NCI-H2029 treated with DMSO at 0.1 percent for 48 hours (cell line): Measurements from ENCODE around the gene AQP12A.
"Not testable (repeated sequence)": the region's sequence is repeated elsewhere in the genome, so short reads cannot be mapped to it uniquely, and the experiment has no call there.

Experiments
- DNase-seq: peaks from one replicate; lab custom pipeline; 2025; lab: John Stamatoyannopoulos, UW

The AQP12A gene

GRCh38 chr2:240691631-240692420, at the start of gene AQP12A:
Gene AQP12A (plus strand): TSS chr2:240691866. CDS start chr2:240691914, 48 bp downstream.
- DNase-seq: not testable (repeated sequence)

- no peak for DNase-seq
Measured at GRCh38 chr2:240642061-240642805, 49.4 kb upstream of the AQP12A start.

- no peak for DNase-seq
Measured at GRCh38 chr2:240642806-240643092, 48.9 kb upstream of the AQP12A start.

GRCh38 chr2:240643093-240643810, 48.4 kb upstream of the AQP12A start:
- no peak for DNase-seq

GRCh38 chr2:240643811-240644150, 47.9 kb upstream of the AQP12A start:
- DNase-seq: no peak

GRCh38 chr2:240644171-240644651, 47.5 kb upstream of the AQP12A start:
- no peak for DNase-seq

- DNase-seq: no peak
Measured at GRCh38 chr2:240644859-240645301, 46.8 kb upstream of the AQP12A start.

- no peak for DNase-seq
Measured at GRCh38 chr2:240645346-240645745, 46.3 kb upstream of the AQP12A start.

GRCh38 chr2:240645801-240646175, 45.9 kb upstream of the AQP12A start:
- DNase-seq: no peak

GRCh38 chr2:240646176-240646899, 45.3 kb upstream of the AQP12A start:
- no peak for DNase-seq

- DNase-seq: no peak
Measured at GRCh38 chr2:240646900-240647502, 44.7 kb upstream of the AQP12A start.

- no peak for DNase-seq
Measured at GRCh38 chr2:240647503-240648154, 44.0 kb upstream of the AQP12A start.

- DNase-seq: no peak
Measured at GRCh38 chr2:240648155-240648649, 43.5 kb upstream of the AQP12A start.

- DNase-seq: no peak
Measured at GRCh38 chr2:240648650-240649275, 42.9 kb upstream of the AQP12A start.

- no peak for DNase-seq
Measured at GRCh38 chr2:240649331-240649730, 42.3 kb upstream of the AQP12A start.

GRCh38 chr2:240650254-240650965, 41.3 kb upstream of the AQP12A start:
- no peak for DNase-seq

GRCh38 chr2:240651185-240651584, 40.5 kb upstream of the AQP12A start:
- no peak for DNase-seq

GRCh38 chr2:240655931-240656886, 35.5 kb upstream of the AQP12A start:
- DNase-seq: no peak

GRCh38 chr2:240659883-240660282, 31.8 kb upstream of the AQP12A start:
- DNase-seq: not testable (repeated sequence)
